T1000 (cell line): ENCODE measurements around the gene EPN1.

Experiments used
- DNase-seq: peaks from one replicate; lab custom pipeline; 2025; ENCODE audit warnings: mixed read lengths; lab: John Stamatoyannopoulos, UW

Gene EPN1

GRCh38 chr19:55679343-55680257 is 4.6 kb downstream of the EPN1 start:
- DNase-seq: no peak

- DNase-seq: no peak
Measured at GRCh38 chr19:55680339-55681130, 5.5 kb downstream of the EPN1 start.

- no peak for DNase-seq
Measured at GRCh38 chr19:55681131-55682092, 6.4 kb downstream of the EPN1 start.

- no peak for DNase-seq
Measured at GRCh38 chr19:55683449-55684261, 8.6 kb downstream of the EPN1 start.

GRCh38 chr19:55684946-55685681 is 10.1 kb downstream of the EPN1 start:
- no peak for DNase-seq

GRCh38 chr19:55685776-55686175 is 10.8 kb downstream of the EPN1 start:
- no peak for DNase-seq

GRCh38 chr19:55686311-55687050 is 11.5 kb downstream of the EPN1 start:
- DNase-seq: no peak

GRCh38 chr19:55687281-55688201 is 12.5 kb downstream of the EPN1 start:
- no peak for DNase-seq

GRCh38 chr19:55688422-55689218 is 13.6 kb downstream of the EPN1 start:
- DNase-seq: no peak

- no peak for DNase-seq
Measured at GRCh38 chr19:55689411-55690108, 14.5 kb downstream of the EPN1 start.

- DNase-seq: no peak
Measured at GRCh38 chr19:55690109-55690768, 15.2 kb downstream of the EPN1 start.

- DNase-seq: no peak
Measured at GRCh38 chr19:55690769-55691545, 15.9 kb downstream of the EPN1 start.

- no peak for DNase-seq
Measured at GRCh38 chr19:55691561-55692481, 16.8 kb downstream of the EPN1 start.

- DNase-seq: no peak
Measured at GRCh38 chr19:55692681-55693081, 17.7 kb downstream of the EPN1 start.
